Measurements from ENCODE around the gene C21orf58. TPM values are rescaled to one million over a fixed set of nuclear protein-coding genes. Genes with fewer than 3 reads are reported as not detected.

C21orf58 gene
- total and polyA plus RNA-seq, 2 donors from 2014 or later = 0.67 to 2.7 TPM

DNA sequence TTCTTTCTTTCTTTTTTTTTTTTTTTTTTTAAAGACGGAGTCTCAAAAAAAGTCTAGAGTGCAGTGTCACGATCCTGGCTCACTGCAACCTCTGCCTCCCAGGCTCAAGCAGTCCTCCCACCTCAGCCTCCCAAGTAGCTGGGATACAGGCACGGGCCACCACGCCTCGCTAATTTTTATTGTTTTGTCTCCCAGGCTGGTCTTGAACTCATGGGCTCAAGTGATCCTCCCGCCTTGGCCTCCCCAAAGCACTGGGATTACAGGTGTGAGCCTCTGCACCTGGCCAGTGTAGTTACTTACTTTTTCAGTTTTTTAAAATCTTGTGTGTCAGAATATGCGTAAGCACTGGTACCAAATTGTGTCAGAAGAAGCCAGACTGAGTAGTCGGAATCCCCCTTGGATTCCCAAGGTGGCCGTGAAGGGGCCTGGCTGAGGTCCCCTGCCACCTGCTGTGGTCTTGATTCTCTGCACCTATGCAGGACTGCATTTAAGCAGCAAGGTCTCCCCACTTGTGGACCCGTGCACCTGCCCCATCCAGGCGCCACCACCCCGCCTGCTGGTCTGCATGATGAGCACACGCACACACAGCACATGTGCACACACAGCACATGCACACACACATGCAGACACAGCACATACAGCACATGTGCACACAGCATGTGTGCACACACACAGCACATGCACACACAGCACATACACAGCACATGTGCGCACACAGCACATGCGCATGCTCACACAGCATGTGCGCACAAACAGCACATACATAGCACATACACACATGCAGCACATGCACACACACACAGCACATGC, 47.7 kb upstream of the C21orf58 start:
- H3K4me1 ChIP-seq (ENCODE audit: control insufficient read depth in 2 of 3, insufficient read depth in 2 of 3, low read depth in 1 of 3, low read length in 3 of 3) = no peaks in the 10 kb centered on the region
- no peak for FAIRE-seq
- TF ChIP-seq, protein P1, sequence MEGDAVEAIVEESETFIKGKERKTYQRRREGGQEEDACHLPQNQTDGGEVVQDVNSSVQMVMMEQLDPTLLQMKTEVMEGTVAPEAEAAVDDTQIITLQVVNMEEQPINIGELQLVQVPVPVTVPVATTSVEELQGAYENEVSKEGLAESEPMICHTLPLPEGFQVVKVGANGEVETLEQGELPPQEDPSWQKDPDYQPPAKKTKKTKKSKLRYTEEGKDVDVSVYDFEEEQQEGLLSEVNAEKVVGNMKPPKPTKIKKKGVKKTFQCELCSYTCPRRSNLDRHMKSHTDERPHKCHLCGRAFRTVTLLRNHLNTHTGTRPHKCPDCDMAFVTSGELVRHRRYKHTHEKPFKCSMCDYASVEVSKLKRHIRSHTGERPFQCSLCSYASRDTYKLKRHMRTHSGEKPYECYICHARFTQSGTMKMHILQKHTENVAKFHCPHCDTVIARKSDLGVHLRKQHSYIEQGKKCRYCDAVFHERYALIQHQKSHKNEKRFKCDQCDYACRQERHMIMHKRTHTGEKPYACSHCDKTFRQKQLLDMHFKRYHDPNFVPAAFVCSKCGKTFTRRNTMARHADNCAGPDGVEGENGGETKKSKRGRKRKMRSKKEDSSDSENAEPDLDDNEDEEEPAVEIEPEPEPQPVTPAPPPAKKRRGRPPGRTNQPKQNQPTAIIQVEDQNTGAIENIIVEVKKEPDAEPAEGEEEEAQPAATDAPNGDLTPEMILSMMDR (IDR thresholded peaks at IDR 0.05; ENCODE audit: borderline replicate concordance, extremely low read depth, insufficient read depth) = no peak
- no peak overlapping the region for H3K9ac ChIP-seq (ENCODE audit: low read length in 3 of 3)
- H3K9me3 ChIP-seq (ENCODE audit: control insufficient read depth in 2 of 3, insufficient read depth in 1 of 3, low read length in 3 of 3) = no peaks in the 10 kb centered on the region
- DNase-seq = no peak
- no peak overlapping the region for H3K27ac ChIP-seq (ENCODE audit: low read depth in 2 of 2, low read length in 2 of 2)
- intact Hi-C loops (cut with DNase I) = no loop called here
- peaks cover 7 to 12% (median 7%) of the 10 kb centered on the region in 3 donors for H3K36me3 ChIP-seq (ENCODE audit: control insufficient read depth in 2 of 3, insufficient read depth in 3 of 3, low read length in 3 of 3)
- no peaks in the 10 kb centered on the region for H3K27me3 ChIP-seq (ENCODE audit: control insufficient read depth, insufficient read depth, low read length)
- no peak overlapping the region for H3K4me3 ChIP-seq (ENCODE audit: low read length in 3 of 3)

GRCh38 chr21:46369520-46370235, 46.0 kb upstream of the C21orf58 start:
- H3K9me3 ChIP-seq (ENCODE audit: control insufficient read depth in 2 of 3, insufficient read depth in 1 of 3, low read length in 3 of 3) = no peaks in the 10 kb centered on the region
- H3K9ac ChIP-seq (ENCODE audit: low read length in 3 of 3) = no peak overlapping the region
- intact Hi-C loops (cut with DNase I) = no loop called here
- FAIRE-seq (no peak), DNase-seq (no peak)
- H3K27me3 ChIP-seq (ENCODE audit: control insufficient read depth, insufficient read depth, low read length) = no peaks in the 10 kb centered on the region
- H3K27ac ChIP-seq (ENCODE audit: low read depth in 2 of 2, low read length in 2 of 2) = no peak overlapping the region
- H3K4me3 ChIP-seq (ENCODE audit: low read length in 3 of 3) = no peak overlapping the region
- H3K4me1 ChIP-seq (ENCODE audit: control insufficient read depth in 2 of 3, insufficient read depth in 2 of 3, low read depth in 1 of 3, low read length in 3 of 3) = no peaks in the 10 kb centered on the region
- peaks cover 7 to 16% (median 15%) of the 10 kb centered on the region in 3 donors for H3K36me3 ChIP-seq (ENCODE audit: control insufficient read depth in 2 of 3, insufficient read depth in 3 of 3, low read length in 3 of 3)
- TF ChIP-seq, protein P1 (IDR thresholded peaks at IDR 0.05; ENCODE audit: borderline replicate concordance, extremely low read depth, insufficient read depth) = no peak

GRCh38 chr21:46368533-46369285, 45.0 kb upstream of the C21orf58 start:
- DNase-seq (no peak), FAIRE-seq (no peak)
- Histone ChIP-seq H3K9me3 (ENCODE audit: control insufficient read depth in 2 of 3, insufficient read depth in 1 of 3, low read length in 3 of 3) (no peaks in the 10 kb centered on the region), H3K36me3 (ENCODE audit: control insufficient read depth in 2 of 3, insufficient read depth in 3 of 3, low read length in 3 of 3) (peaks cover 7 to 17% (median 16%) of the 10 kb centered on the region in 3 donors), H3K4me1 (ENCODE audit: control insufficient read depth in 2 of 3, insufficient read depth in 2 of 3, low read depth in 1 of 3, low read length in 3 of 3) (no peaks in the 10 kb centered on the region), H3K27ac (ENCODE audit: low read depth in 2 of 2, low read length in 2 of 2) (no peak overlapping the region), H3K4me3 (ENCODE audit: low read length in 3 of 3) (no peak overlapping the region), H3K27me3 (ENCODE audit: control insufficient read depth, insufficient read depth, low read length) (no peaks in the 10 kb centered on the region), H3K9ac (ENCODE audit: low read length in 3 of 3) (no peak overlapping the region)
- intact Hi-C loops (cut with DNase I) = no loop called here
- TF ChIP-seq, protein P1 (IDR thresholded peaks at IDR 0.05; ENCODE audit: borderline replicate concordance, extremely low read depth, insufficient read depth) = no peak

Measured in kidney (tissue), 14 donors.